Measurements from ENCODE around the gene TMEM17.

DNA sequence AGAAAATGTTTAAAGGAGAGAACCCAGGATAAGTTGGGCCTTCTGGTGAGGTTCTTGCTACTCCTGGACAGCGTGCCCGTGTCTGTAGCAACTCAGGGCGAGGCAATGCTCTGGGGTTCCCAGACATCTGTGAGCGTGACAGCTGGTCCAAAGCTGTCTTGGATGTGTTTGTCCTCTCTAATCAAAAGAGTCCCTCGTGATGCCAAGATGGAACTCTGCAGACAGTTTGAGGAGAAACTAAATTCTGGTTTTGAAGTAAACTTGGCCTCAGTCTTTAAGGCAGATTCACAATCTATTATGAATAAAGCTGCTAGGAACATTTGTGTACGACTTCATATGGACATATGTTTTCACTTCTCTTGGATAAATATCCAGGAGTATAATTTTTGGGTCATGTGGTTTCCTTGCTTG is 47.3 kb downstream of the TMEM17 start:
- TF ChIP-seq GLIS3 (CRISPR knock-in tag; IDR thresholded peaks at IDR 0.05) (no peak), ZNF70 (CRISPR knock-in tag; IDR thresholded peaks at IDR 0.05) (no peak), ZC3H10 (CRISPR knock-in tag; IDR thresholded peaks at IDR 0.05) (no peak), TOX (CRISPR knock-in tag; IDR thresholded peaks at IDR 0.05; ENCODE audit: borderline replicate concordance) (no peak), RARB (CRISPR knock-in tag; IDR thresholded peaks at IDR 0.05) (no peak), TCF4 (CRISPR knock-in tag; IDR thresholded peaks at IDR 0.05; ENCODE audit: borderline replicate concordance) (no peak), SNAI2 (CRISPR knock-in tag; IDR thresholded peaks at IDR 0.05) (no peak), PPARA (CRISPR knock-in tag; IDR thresholded peaks at IDR 0.05; ENCODE audit: borderline replicate concordance) (no peak), ISL1 (CRISPR knock-in tag; IDR thresholded peaks at IDR 0.05) (no peak), ESRRG (CRISPR knock-in tag; IDR thresholded peaks at IDR 0.05) (no peak), ZNF8 (CRISPR knock-in tag; IDR thresholded peaks at IDR 0.05) (no peak)
- TF ChIP-seq, protein P1, sequence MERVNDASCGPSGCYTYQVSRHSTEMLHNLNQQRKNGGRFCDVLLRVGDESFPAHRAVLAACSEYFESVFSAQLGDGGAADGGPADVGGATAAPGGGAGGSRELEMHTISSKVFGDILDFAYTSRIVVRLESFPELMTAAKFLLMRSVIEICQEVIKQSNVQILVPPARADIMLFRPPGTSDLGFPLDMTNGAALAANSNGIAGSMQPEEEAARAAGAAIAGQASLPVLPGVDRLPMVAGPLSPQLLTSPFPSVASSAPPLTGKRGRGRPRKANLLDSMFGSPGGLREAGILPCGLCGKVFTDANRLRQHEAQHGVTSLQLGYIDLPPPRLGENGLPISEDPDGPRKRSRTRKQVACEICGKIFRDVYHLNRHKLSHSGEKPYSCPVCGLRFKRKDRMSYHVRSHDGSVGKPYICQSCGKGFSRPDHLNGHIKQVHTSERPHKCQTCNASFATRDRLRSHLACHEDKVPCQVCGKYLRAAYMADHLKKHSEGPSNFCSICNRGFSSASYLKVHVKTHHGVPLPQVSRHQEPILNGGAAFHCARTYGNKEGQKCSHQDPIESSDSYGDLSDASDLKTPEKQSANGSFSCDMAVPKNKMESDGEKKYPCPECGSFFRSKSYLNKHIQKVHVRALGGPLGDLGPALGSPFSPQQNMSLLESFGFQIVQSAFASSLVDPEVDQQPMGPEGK (CRISPR knock-in tag; IDR thresholded peaks at IDR 0.05; ENCODE audit: borderline replicate concordance): no peak
- TF ChIP-seq, protein P2, sequence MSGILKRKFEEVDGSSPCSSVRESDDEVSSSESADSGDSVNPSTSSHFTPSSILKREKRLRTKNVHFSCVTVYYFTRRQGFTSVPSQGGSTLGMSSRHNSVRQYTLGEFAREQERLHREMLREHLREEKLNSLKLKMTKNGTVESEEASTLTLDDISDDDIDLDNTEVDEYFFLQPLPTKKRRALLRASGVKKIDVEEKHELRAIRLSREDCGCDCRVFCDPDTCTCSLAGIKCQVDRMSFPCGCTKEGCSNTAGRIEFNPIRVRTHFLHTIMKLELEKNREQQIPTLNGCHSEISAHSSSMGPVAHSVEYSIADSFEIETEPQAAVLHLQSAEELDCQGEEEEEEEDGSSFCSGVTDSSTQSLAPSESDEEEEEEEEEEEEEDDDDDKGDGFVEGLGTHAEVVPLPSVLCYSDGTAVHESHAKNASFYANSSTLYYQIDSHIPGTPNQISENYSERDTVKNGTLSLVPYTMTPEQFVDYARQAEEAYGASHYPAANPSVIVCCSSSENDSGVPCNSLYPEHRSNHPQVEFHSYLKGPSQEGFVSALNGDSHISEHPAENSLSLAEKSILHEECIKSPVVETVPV (CRISPR knock-in tag; IDR thresholded peaks at IDR 0.05): no peak
- TF ChIP-seq, protein P3, sequence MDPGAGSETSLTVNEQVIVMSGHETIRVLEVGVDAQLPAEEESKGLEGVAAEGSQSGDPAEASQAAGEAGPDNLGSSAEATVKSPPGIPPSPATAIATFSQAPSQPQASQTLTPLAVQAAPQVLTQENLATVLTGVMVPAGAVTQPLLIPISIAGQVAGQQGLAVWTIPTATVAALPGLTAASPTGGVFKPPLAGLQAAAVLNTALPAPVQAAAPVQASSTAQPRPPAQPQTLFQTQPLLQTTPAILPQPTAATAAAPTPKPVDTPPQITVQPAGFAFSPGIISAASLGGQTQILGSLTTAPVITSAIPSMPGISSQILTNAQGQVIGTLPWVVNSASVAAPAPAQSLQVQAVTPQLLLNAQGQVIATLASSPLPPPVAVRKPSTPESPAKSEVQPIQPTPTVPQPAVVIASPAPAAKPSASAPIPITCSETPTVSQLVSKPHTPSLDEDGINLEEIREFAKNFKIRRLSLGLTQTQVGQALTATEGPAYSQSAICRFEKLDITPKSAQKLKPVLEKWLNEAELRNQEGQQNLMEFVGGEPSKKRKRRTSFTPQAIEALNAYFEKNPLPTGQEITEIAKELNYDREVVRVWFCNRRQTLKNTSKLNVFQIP (CRISPR knock-in tag; IDR thresholded peaks at IDR 0.05; ENCODE audit: borderline replicate concordance, low read depth): no peak
